ENCODE data around the gene USP37. TPM values are rescaled to one million over a fixed set of nuclear protein-coding genes. Genes with fewer than 3 reads are reported as not detected.

The USP37 gene
- total and polyA plus RNA-seq, 2 of the 13 experiments (the other 11 are each of a cell fraction or from before 2014, with no cell fraction given): 6.5 to 30.6 TPM

GRCh38 chr2:218406209-218406948 lies 161.8 kb downstream of the USP37 start (continued):
- TF ChIP-seq, protein P1, sequence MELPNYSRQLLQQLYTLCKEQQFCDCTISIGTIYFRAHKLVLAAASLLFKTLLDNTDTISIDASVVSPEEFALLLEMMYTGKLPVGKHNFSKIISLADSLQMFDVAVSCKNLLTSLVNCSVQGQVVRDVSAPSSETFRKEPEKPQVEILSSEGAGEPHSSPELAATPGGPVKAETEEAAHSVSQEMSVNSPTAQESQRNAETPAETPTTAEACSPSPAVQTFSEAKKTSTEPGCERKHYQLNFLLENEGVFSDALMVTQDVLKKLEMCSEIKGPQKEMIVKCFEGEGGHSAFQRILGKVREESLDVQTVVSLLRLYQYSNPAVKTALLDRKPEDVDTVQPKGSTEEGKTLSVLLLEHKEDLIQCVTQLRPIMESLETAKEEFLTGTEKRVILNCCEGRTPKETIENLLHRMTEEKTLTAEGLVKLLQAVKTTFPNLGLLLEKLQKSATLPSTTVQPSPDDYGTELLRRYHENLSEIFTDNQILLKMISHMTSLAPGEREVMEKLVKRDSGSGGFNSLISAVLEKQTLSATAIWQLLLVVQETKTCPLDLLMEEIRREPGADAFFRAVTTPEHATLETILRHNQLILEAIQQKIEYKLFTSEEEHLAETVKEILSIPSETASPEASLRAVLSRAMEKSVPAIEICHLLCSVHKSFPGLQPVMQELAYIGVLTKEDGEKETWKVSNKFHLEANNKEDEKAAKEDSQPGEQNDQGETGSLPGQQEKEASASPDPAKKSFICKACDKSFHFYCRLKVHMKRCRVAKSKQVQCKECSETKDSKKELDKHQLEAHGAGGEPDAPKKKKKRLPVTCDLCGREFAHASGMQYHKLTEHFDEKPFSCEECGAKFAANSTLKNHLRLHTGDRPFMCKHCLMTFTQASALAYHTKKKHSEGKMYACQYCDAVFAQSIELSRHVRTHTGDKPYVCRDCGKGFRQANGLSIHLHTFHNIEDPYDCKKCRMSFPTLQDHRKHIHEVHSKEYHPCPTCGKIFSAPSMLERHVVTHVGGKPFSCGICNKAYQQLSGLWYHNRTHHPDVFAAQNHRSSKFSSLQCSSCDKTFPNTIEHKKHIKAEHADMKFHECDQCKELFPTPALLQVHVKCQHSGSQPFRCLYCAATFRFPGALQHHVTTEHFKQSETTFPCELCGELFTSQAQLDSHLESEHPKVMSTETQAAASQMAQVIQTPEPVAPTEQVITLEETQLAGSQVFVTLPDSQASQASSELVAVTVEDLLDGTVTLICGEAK (IDR thresholded peaks at IDR 0.05): no peak
- TF ChIP-seq, protein P1 (CRISPR knock-in tag; IDR thresholded peaks at IDR 0.05): no peak; the same call in 1 of the 2 replicates
- no peak; the same call in 1 of the 2 replicates for TF ChIP-seq BRCA1 (CRISPR knock-in tag; IDR thresholded peaks at IDR 0.05)
- no peak for TF ChIP-seq SUZ12 (IDR thresholded peaks at IDR 0.05; ENCODE audit: low read depth, low read length)
- TF ChIP-seq ZFP36 (IDR thresholded peaks at IDR 0.05; ENCODE audit: borderline replicate concordance, low read depth, low read length, partially characterized antibody): no peak
- TF ChIP-seq CAMTA2 (CRISPR knock-in tag; IDR thresholded peaks at IDR 0.05; ENCODE audit: borderline replicate concordance): no peak
- TF ChIP-seq, protein P2, sequence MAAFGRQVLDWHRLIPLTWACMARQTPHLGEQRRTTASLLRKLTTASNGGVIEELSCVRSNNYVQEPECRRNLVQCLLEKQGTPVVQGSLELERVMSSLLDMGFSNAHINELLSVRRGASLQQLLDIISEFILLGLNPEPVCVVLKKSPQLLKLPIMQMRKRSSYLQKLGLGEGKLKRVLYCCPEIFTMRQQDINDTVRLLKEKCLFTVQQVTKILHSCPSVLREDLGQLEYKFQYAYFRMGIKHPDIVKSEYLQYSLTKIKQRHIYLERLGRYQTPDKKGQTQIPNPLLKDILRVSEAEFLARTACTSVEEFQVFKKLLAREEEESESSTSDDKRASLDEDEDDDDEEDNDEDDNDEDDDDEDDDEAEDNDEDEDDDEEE (CRISPR knock-in tag; IDR thresholded peaks at IDR 0.05): no peak
- TF ChIP-seq TAF1 (CRISPR knock-in tag; IDR thresholded peaks at IDR 0.05): peak; percentile 58; the same call in 1 of the 2 replicates
- TF ChIP-seq, protein P3, sequence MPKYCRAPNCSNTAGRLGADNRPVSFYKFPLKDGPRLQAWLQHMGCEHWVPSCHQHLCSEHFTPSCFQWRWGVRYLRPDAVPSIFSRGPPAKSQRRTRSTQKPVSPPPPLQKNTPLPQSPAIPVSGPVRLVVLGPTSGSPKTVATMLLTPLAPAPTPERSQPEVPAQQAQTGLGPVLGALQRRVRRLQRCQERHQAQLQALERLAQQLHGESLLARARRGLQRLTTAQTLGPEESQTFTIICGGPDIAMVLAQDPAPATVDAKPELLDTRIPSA (CRISPR knock-in tag; IDR thresholded peaks at IDR 0.05; ENCODE audit: borderline replicate concordance): 0 out of 2 replicates have a peak, but pooled peaks have one; percentile 80

Measured in HepG2 (cell line).